LoVo (cell line): ENCODE measurements around the gene HOXC6.

Experiments used
- DNase-seq: peaks from one replicate; pipeline ENCODE4 v3.0.0-alpha.2; 2016; ENCODE audit warnings: low spot score

The HOXC6 gene

GRCh38 chr12:53990311-53991076, 37.7 kb upstream of the HOXC6 start:
- peak; percentile 69 for DNase-seq

GRCh38 chr12:53991077-53991460, 37.2 kb upstream of the HOXC6 start:
- DNase-seq = no peak

- DNase-seq = no peak
Measured at GRCh38 chr12:53992377-53992889, 35.8 kb upstream of the HOXC6 start.

GRCh38 chr12:53993162-53994008, 34.9 kb upstream of the HOXC6 start:
- no peak for DNase-seq

- DNase-seq = no peak
Measured at GRCh38 chr12:53994009-53994263, 34.3 kb upstream of the HOXC6 start.

GRCh38 chr12:53994264-53995001, 33.8 kb upstream of the HOXC6 start:
- no peak for DNase-seq

GRCh38 chr12:53995002-53995377, 33.2 kb upstream of the HOXC6 start:
- DNase-seq = no peak

GRCh38 chr12:53995378-53996239, 32.6 kb upstream of the HOXC6 start:
- DNase-seq = peak; percentile 96

- DNase-seq = no peak
Measured at GRCh38 chr12:53996240-53997203, 31.7 kb upstream of the HOXC6 start.

- DNase-seq = no peak
Measured at GRCh38 chr12:53997204-53998109, 30.8 kb upstream of the HOXC6 start.

- no peak for DNase-seq
Measured at GRCh38 chr12:53998110-53998899, 29.9 kb upstream of the HOXC6 start.

- DNase-seq = no peak
Measured at GRCh38 chr12:53998900-53999236, 29.4 kb upstream of the HOXC6 start.

- DNase-seq = no peak
Measured at GRCh38 chr12:53999559-54000115, 28.6 kb upstream of the HOXC6 start.

- no peak for DNase-seq
Measured at GRCh38 chr12:54000116-54001114, 27.8 kb upstream of the HOXC6 start, which contains the start of gene HOXC9. HOXC9 (plus strand) TSS chr12:54000161; CDS start chr12:54000189, 28 bp downstream.

- no peak for DNase-seq
Measured at GRCh38 chr12:54001283-54002187, 26.7 kb upstream of the HOXC6 start.
